Gastrocnemius medialis (tissue), 4 donors: ENCODE measurements around the gene LRIG1.

Experiments used
- POLR2A ChIP-seq, 2 donors: fragments of 450-650 bp; IDR thresholded peaks; one replicate each; pipeline ENCODE4 v1.6.1; 2017; ENCODE audit warnings: antibody characterized with exemption in 2 of 2, mild to moderate bottlenecking in 2 of 2, moderate library complexity in 2 of 2
- TF ChIP-seq, protein P1 (sequence below), 5 experiments: fragments of 450-650 bp in 3 of 5; fragments of 200-600 bp in 2 of 5; sonication (generic) in 2 of 5; IDR thresholded peaks in 4 of 5; conservative IDR thresholded peaks in 1 of 5; 1 replicate in 4 of 5; 2 replicates in 1 of 5; pipeline ENCODE4 v1.5.1; 2016 to 2019; ENCODE audit warnings: antibody characterized with exemption in 5 of 5, mild to moderate bottlenecking in 3 of 5, moderate library complexity in 3 of 5

DNA sequence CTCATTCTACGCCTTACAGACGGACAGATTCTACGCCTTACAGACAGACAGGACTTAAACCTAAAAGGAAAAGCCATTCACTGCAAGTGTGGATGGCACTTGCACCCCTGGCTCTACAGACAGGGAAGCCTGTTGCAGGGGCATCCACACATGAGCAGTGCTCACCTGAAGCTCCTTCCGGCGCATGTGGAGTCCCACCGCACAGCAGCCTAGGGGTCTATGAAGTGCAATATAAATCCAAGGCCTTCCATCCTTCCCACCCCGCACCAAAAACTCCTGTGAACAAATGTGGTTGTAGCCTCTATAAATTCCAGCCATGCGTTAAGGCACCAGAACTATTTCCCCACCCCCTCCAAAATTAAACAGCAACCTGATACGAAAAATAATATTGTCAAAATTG, 121.3 kb downstream of the LRIG1 start:
- TF ChIP-seq, protein P1, sequence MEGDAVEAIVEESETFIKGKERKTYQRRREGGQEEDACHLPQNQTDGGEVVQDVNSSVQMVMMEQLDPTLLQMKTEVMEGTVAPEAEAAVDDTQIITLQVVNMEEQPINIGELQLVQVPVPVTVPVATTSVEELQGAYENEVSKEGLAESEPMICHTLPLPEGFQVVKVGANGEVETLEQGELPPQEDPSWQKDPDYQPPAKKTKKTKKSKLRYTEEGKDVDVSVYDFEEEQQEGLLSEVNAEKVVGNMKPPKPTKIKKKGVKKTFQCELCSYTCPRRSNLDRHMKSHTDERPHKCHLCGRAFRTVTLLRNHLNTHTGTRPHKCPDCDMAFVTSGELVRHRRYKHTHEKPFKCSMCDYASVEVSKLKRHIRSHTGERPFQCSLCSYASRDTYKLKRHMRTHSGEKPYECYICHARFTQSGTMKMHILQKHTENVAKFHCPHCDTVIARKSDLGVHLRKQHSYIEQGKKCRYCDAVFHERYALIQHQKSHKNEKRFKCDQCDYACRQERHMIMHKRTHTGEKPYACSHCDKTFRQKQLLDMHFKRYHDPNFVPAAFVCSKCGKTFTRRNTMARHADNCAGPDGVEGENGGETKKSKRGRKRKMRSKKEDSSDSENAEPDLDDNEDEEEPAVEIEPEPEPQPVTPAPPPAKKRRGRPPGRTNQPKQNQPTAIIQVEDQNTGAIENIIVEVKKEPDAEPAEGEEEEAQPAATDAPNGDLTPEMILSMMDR (IDR thresholded peaks at IDR 0.05 in 4 of 5, conservative IDR thresholded peaks at IDR 0.05 in 1 of 5), result no peak
- no peak for TF ChIP-seq POLR2A (IDR thresholded peaks at IDR 0.05)
